Neural cell (in vitro differentiated cells): ENCODE data around the gene MYBPHL.

Experiments used
- CTCF ChIP-seq: fragments of 450-650 bp; IDR thresholded peaks from 2 replicates; pipeline ENCODE4 v1.5.1; 2014; ENCODE audit warnings: antibody characterized with exemption, mild to moderate bottlenecking, moderate library complexity; ENCODE audit not compliant: poor library complexity, severe bottlenecking
- EP300 ChIP-seq: fragments of 450-650 bp; conservative IDR thresholded peaks from 2 replicates; pipeline ENCODE4 v1.6.1; 2014; ENCODE audit warnings: antibody characterized with exemption, mild to moderate bottlenecking, moderate library complexity; ENCODE audit not compliant: poor library complexity, severe bottlenecking
- EZH2 ChIP-seq: fragments of 200-600, 300-800 bp; shearing (Covaris generic), sonication (generic); IDR thresholded peaks from 2 replicates; pipeline ENCODE4 v1.6.1; 2014; ENCODE audit warnings: antibody characterized with exemption, low read length, borderline replicate concordance, mild to moderate bottlenecking; ENCODE audit not compliant: insufficient read depth, poor library complexity, severe bottlenecking
- POLR2AphosphoS5 ChIP-seq: IDR thresholded peaks from 2 replicates; pipeline ENCODE4 v1.6.1; 2012
- RAD21 ChIP-seq: fragments of 450-650 bp; conservative IDR thresholded peaks from 2 replicates; pipeline ENCODE4 v1.6.1; 2014; ENCODE audit warnings: antibody characterized with exemption, mild to moderate bottlenecking, moderate library complexity
- REST ChIP-seq: IDR thresholded peaks from 2 replicates; pipeline ENCODE4 v1.6.1; 2012; ENCODE audit warnings: borderline replicate concordance
- TAF1 ChIP-seq: IDR thresholded peaks from 2 replicates; pipeline ENCODE4 v1.6.1; 2012; ENCODE audit warnings: low read depth

GRCh38 chr1:109277434-109278204, 29.2 kb downstream of the MYBPHL start:
- TF ChIP-seq EZH2 (no peak), CTCF (peak; percentile 90), REST (no peak), RAD21 (peak; percentile 77), POLR2AphosphoS5 (no peak), EP300 (no peak), TAF1 (no peak)
